GM12878 (cell line): Measurements from ENCODE around the gene UBAC2. TPM values are rescaled to one million over a fixed set of nuclear protein-coding genes. Genes with fewer than 3 reads are reported as not detected.

Experiments used
- ATAC-seq: fragments of 200-7000 bp; cut with Tn5 transposase; 3 replicates; pipeline ENCODE4 v1.9.1; 2020; ENCODE audit warnings: mild to moderate bottlenecking, moderate library complexity
- BruUV-seq: library from RNA; stranded (reverse); fragments of 400-500 nt; replicated peaks from 2 replicates; lab custom pipeline; 2021; lab: Mats Ljungman, UMichigan
- CTCF ChIA-PET: fragments of 300-600 bp; sonication (Branson Sonifier 250); formaldehyde crosslinking; extraction: SDS; loops from one replicate; lab custom pipeline; 2021; ENCODE audit warnings: inconsistent platforms; lab: Yijun Ruan, JAX
- POLR2A ChIA-PET: fragments of 350-600 bp; formaldehyde crosslinking; extraction: SDS; loops from one replicate; lab custom pipeline; 2021; ENCODE audit warnings: inconsistent platforms; lab: Charles Lee
- RAD21 ChIA-PET: fragments of 300-600 bp; sonication (Branson Sonifier 250); formaldehyde crosslinking; loops from one replicate; lab custom pipeline; 2023; ENCODE audit warnings: antibody characterized with exemption; ENCODE audit not compliant: unreplicated experiment; lab: Charles Lee
- SMC1A ChIA-PET: fragments of 300-600 bp; sonication (Branson Sonifier 250); formaldehyde crosslinking; loops from one replicate; lab custom pipeline; 2023; ENCODE audit not compliant: unreplicated experiment, uncharacterized antibody; lab: Charles Lee
- DNase-seq: peaks from one replicate; pipeline ENCODE4 v3.0.0-alpha.2; 2011; ENCODE audit warnings: low read depth, low spot score
- FAIRE-seq: peaks from 3 replicates; lab custom pipeline; 2011; peaks lifted over from hg19 to GRCh38; lab: Jason Lieb, UNC
- H2AFZ ChIP-seq: 2 replicates; pipeline ENCODE4 v1.6.0; 2011; ENCODE audit warnings: low read depth, low read length, control low read depth; ENCODE audit not compliant: control insufficient read depth
- H3K27ac ChIP-seq: 2 replicates; pipeline ENCODE4 v1.5.1; 2011; ENCODE audit warnings: control low read depth; ENCODE audit not compliant: control insufficient read depth, insufficient read depth
- H3K27me3 ChIP-seq, 2 experiments: replicated peaks in 1 of 2; 2 replicates each; pipeline versions ENCODE4 v1.6.0 to v1.6.1; 2011; ENCODE audit warnings: low read length in 1 of 2; ENCODE audit not compliant: control insufficient read depth in 2 of 2, insufficient read depth in 2 of 2
- H3K36me3 ChIP-seq, 2 experiments: 2 replicates each; pipeline ENCODE4 v1.5.1; 2011; ENCODE audit warnings: low read length in 1 of 2; ENCODE audit not compliant: control insufficient read depth in 2 of 2, insufficient read depth in 2 of 2
- H3K4me1 ChIP-seq: 2 replicates; pipeline ENCODE4 v1.6.1; 2011; ENCODE audit warnings: mild to moderate bottlenecking, low read length, moderate library complexity, mixed read lengths; ENCODE audit not compliant: control insufficient read depth, insufficient read depth
- H3K4me2 ChIP-seq: 2 replicates; pipeline ENCODE4 v1.6.0; 2011; ENCODE audit warnings: control low read depth; ENCODE audit not compliant: control insufficient read depth, insufficient read depth
- H3K4me3 ChIP-seq: fragments of 200-600 bp; sonication (generic); 2 replicates; pipeline ENCODE4 v1.5.1; 2016
- H3K79me2 ChIP-seq: 2 replicates; pipeline ENCODE4 v1.6.0; 2011; ENCODE audit warnings: low read length; ENCODE audit not compliant: control insufficient read depth, insufficient read depth
- H3K9ac ChIP-seq: 2 replicates; pipeline ENCODE4 v1.8.0; 2011; ENCODE audit warnings: low read length, control low read depth, mixed read lengths; ENCODE audit not compliant: control insufficient read depth, insufficient read depth
- H3K9me3 ChIP-seq: replicated peaks from 3 replicates; pipeline ENCODE4 v1.5.1; 2011; ENCODE audit warnings: mild to moderate bottlenecking, low read length; ENCODE audit not compliant: control insufficient read depth, insufficient read depth
- H4K20me1 ChIP-seq: 2 replicates; pipeline ENCODE4 v1.6.0; 2011; ENCODE audit not compliant: control insufficient read depth, insufficient read depth
- ASH2L ChIP-seq: fragments of 300-600, 200-600 bp; sonication (generic); IDR thresholded peaks from 2 replicates; pipeline ENCODE4 v1.6.1; 2017; ENCODE audit warnings: low read depth, mild to moderate bottlenecking, borderline replicate concordance
- BMI1 ChIP-seq: fragments of 450-650 bp; IDR thresholded peaks from 2 replicates; pipeline ENCODE4 v1.6.1; 2016; ENCODE audit warnings: mild to moderate bottlenecking, moderate library complexity, borderline replicate concordance
- CHD1 ChIP-seq: IDR thresholded peaks from 2 replicates; pipeline ENCODE4 v1.6.1; 2012; ENCODE audit warnings: low read depth, low read length, improper control_type of control experiment
- HDGF ChIP-seq: fragments of 450-650 bp; IDR thresholded peaks from 2 replicates; pipeline ENCODE4 v1.6.1; 2016; ENCODE audit warnings: antibody characterized with exemption
- IKZF1 ChIP-seq: fragments of 450-650 bp; conservative IDR thresholded peaks from 2 replicates; pipeline ENCODE4 v1.6.1; 2017; ENCODE audit warnings: antibody characterized with exemption, mild to moderate bottlenecking
- IRF4 ChIP-seq: IDR thresholded peaks from 2 replicates; pipeline ENCODE4 v1.6.1; 2011; ENCODE audit warnings: low read depth, low read length
- MEF2B ChIP-seq: fragments of 450-650 bp; IDR thresholded peaks from 2 replicates; pipeline ENCODE4 v1.6.1; 2018; ENCODE audit warnings: mild to moderate bottlenecking, moderate library complexity; ENCODE audit not compliant: partially characterized antibody, poor library complexity, severe bottlenecking
- MTA2 ChIP-seq: fragments of 450-650 bp; IDR thresholded peaks from 2 replicates; pipeline ENCODE4 v1.6.1; 2016; ENCODE audit warnings: low read depth, mild to moderate bottlenecking, moderate library complexity
- MYB ChIP-seq: fragments of 150-350 bp; IDR thresholded peaks from 2 replicates; pipeline ENCODE4 v1.6.1; 2014; ENCODE audit warnings: mild to moderate bottlenecking, low read depth, low read length, borderline replicate concordance
- RCOR1 ChIP-seq: conservative IDR thresholded peaks from 2 replicates; pipeline ENCODE4 v1.6.1; 2012; ENCODE audit warnings: low read depth, low read length, improper control_type of control experiment
- RFX5 ChIP-seq: IDR thresholded peaks from 2 replicates; pipeline ENCODE4 v1.6.1; 2011; ENCODE audit warnings: low read depth, low read length, improper control_type of control experiment
- SIN3A ChIP-seq: IDR thresholded peaks from 2 replicates; pipeline ENCODE4 v1.6.1; 2012; ENCODE audit warnings: low read depth, low read length, improper control_type of control experiment
- SIX5 ChIP-seq: IDR thresholded peaks from 2 replicates; pipeline ENCODE4 v1.6.1; 2011; ENCODE audit warnings: mild to moderate bottlenecking, low read depth, low read length, moderate library complexity; ENCODE audit not compliant: severe bottlenecking
- ZNF207 ChIP-seq: fragments of 450-650 bp; IDR thresholded peaks from 2 replicates; pipeline ENCODE4 v1.6.1; 2014; ENCODE audit warnings: antibody characterized with exemption, mild to moderate bottlenecking, borderline replicate concordance
- ZSCAN29 ChIP-seq: fragments of 450-650 bp; IDR thresholded peaks from 2 replicates; pipeline ENCODE4 v1.6.1; 2017; ENCODE audit warnings: mild to moderate bottlenecking, moderate library complexity
- in situ Hi-C: fragments of 300-500 bp; cut with MboI; formaldehyde crosslinking; loops from 9 replicates; pipeline ENCODE4 v1.14.3; 2018; ENCODE audit warnings: mixed read lengths
- intact Hi-C: fragments of 100-400 bp; cut with micrococcal nuclease; formaldehyde crosslinking; loops from one replicate; pipeline ENCODE4 v1.14.2; 2022; ENCODE audit not compliant: unreplicated experiment
- polyA plus RNA-seq, 11 experiments: library from polyadenylated mRNA; depleted of rRNA in 4 of 11; unstranded in 6 of 11; stranded (reverse) in 5 of 11; fragments of >200 nt; fragmentation: Nextera tagmentation in 4 of 11; fragmentation: Illumina TruSeq in 1 of 11; extraction: Ambion mirVana in 4 of 11; extraction: Trizol in 1 of 11; gene quantifications; 1 replicate in 1 of 11; 2 replicates in 10 of 11; pipeline versions ENCODE4 v1.2.1 to v1.2.3, GENCODE V29; 2011 to 2016; ENCODE audit warnings: inconsistent platforms in 2 of 11, missing spikeins in 2 of 11, low read depth in 1 of 11
- total RNA-seq, 4 experiments: library from RNA; depleted of rRNA in 3 of 4; stranded (reverse); fragments of >200 nt in 3 of 4; fragmentation: Illumina TruSeq in 1 of 4; extraction: Trizol in 1 of 4; gene quantifications; 2 replicates each; pipeline versions ENCODE4 v1.2.1 to v1.2.3, GENCODE V29; 2013 to 2021
- TF ChIP-seq, protein P1 (sequence below): fragments of 450-650 bp; formaldehyde crosslinking; IDR thresholded peaks from 2 replicates; pipeline ENCODE4 v1.4.0; 2022; ENCODE audit warnings: mild to moderate bottlenecking, moderate library complexity
- TF ChIP-seq, protein P2 (sequence below): fragments of 450-650 bp; IDR thresholded peaks from 2 replicates; pipeline ENCODE4 v1.6.1; 2017; ENCODE audit warnings: mild to moderate bottlenecking, moderate library complexity

The UBAC2 gene
- total and polyA plus RNA-seq, 10 of the 15 experiments (the other 5 are each of a cell fraction or from before 2014, with no cell fraction given) = 3.0 to 54.6 (median 17.4) TPM

DNA sequence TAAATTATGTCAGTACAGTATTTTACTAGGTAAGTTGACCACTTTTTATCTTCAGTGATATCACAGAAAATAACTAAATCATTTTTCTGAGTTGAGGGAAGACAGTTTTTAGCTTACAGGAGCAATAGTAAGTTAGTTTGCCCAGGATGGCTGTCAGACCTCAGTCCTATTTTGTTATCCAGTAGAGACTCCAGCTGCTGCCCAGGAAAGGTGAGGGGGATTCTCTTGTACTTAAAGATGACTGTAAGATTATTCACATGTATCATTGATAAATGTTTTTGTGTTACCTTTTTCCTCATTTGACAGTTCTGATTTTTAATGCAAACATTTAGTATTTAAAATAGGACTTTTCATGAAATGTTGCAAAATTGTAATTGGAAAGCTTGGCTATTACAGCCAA is 121.1 kb downstream of the UBAC2 start:
- 0 out of 2 replicates have a peak overlapping the region, but pooled peaks have one; percentile 14 for H3K4me3 ChIP-seq
- ChIA-PET CTCF (interaction anchor here (0.7 to 2.4 kb wide), 15 partner anchors 9 to 185 kb away, joined by 3 to 14 read pairs (median 4); no protein-coding TSS in a partner anchor), SMC1A (interaction anchor here (0.7 to 5.8 kb wide), 21 partner anchors 8 to 115 kb away, joined by 3 to 84 read pairs (median 8); partner anchors contain the start of gene GPR183), POLR2A (interaction anchor here (0.9 to 4.7 kb wide), 10 partner anchors 9 to 51 kb away, joined by 3 to 29 read pairs (median 5); partner anchors contain the start of gene GPR183), RAD21 (interaction anchor here (0.8 to 5.4 kb wide), 24 partner anchors 10 to 115 kb away, joined by 3 to 56 read pairs (median 6); partner anchors contain the start of gene GPR183)
- FAIRE-seq = no peak
- no peak overlapping the region for H3K9ac ChIP-seq
- in situ Hi-C loops (no loop called here), intact Hi-C loops (loop anchor here (1.0 kb wide), 3 partner anchors 14 to 66 kb away; partner anchors contain the start of gene GPR183)
- no peaks in the 10 kb centered on the region for H4K20me1 ChIP-seq
- DNase-seq = no peak
- BruUV-seq = no TSS peak
- H2AFZ ChIP-seq = no peak overlapping the region
- H3K36me3 ChIP-seq = no peaks in the 10 kb centered on the region; a peak in 1 of 4 replicates
- peaks cover 50% of the 10 kb centered on the region for H3K4me1 ChIP-seq
- TF ChIP-seq RCOR1 (no peak), MYB (no peak), ZSCAN29 (no peak), HDGF (no peak), SIX5 (no peak), MTA2 (no peak), MEF2B (no peak), IKZF1 (no peak), ASH2L (no peak), SIN3A (no peak), IRF4 (no peak), CHD1 (no peak), RFX5 (no peak), ZNF207 (no peak), BMI1 (no peak)
- TF ChIP-seq, protein P1, sequence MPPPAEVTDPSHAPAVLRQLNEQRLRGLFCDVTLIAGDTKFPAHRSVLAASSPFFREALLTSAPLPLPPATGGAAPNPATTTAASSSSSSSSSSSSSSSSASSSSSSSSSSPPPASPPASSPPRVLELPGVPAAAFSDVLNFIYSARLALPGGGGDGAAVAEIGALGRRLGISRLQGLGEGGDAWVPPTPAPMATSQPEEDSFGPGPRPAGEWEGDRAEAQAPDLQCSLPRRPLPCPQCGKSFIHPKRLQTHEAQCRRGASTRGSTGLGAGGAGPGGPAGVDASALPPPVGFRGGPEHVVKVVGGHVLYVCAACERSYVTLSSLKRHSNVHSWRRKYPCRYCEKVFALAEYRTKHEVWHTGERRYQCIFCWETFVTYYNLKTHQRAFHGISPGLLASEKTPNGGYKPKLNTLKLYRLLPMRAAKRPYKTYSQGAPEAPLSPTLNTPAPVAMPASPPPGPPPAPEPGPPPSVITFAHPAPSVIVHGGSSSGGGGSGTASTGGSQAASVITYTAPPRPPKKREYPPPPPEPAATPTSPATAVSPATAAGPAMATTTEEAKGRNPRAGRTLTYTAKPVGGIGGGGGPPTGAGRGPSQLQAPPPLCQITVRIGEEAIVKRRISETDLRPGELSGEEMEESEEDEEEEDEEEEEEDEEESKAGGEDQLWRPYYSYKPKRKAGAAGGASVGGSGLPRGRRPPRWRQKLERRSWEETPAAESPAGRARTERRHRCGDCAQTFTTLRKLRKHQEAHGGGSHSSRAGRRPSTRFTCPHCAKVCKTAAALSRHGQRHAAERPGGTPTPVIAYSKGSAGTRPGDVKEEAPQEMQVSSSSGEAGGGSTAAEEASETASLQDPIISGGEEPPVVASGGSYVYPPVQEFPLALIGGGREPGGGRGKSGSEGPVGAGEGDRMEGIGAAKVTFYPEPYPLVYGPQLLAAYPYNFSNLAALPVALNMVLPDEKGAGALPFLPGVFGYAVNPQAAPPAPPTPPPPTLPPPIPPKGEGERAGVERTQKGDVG (CRISPR knock-in tag) = no peak
- TF ChIP-seq, protein P2, sequence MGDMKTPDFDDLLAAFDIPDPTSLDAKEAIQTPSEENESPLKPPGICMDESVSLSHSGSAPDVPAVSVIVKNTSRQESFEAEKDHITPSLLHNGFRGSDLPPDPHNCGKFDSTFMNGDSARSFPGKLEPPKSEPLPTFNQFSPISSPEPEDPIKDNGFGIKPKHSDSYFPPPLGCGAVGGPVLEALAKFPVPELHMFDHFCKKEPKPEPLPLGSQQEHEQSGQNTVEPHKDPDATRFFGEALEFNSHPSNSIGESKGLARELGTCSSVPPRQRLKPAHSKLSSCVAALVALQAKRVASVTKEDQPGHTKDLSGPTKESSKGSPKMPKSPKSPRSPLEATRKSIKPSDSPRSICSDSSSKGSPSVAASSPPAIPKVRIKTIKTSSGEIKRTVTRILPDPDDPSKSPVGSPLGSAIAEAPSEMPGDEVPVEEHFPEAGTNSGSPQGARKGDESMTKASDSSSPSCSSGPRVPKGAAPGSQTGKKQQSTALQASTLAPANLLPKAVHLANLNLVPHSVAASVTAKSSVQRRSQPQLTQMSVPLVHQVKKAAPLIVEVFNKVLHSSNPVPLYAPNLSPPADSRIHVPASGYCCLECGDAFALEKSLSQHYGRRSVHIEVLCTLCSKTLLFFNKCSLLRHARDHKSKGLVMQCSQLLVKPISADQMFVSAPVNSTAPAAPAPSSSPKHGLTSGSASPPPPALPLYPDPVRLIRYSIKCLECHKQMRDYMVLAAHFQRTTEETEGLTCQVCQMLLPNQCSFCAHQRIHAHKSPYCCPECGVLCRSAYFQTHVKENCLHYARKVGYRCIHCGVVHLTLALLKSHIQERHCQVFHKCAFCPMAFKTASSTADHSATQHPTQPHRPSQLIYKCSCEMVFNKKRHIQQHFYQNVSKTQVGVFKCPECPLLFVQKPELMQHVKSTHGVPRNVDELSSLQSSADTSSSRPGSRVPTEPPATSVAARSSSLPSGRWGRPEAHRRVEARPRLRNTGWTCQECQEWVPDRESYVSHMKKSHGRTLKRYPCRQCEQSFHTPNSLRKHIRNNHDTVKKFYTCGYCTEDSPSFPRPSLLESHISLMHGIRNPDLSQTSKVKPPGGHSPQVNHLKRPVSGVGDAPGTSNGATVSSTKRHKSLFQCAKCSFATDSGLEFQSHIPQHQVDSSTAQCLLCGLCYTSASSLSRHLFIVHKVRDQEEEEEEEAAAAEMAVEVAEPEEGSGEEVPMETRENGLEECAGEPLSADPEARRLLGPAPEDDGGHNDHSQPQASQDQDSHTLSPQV = no peak
- no peaks in the 10 kb centered on the region for H3K9me3 ChIP-seq
- H3K79me2 ChIP-seq = peaks cover 6% of the 10 kb centered on the region
- no peak for ATAC-seq
- H3K4me2 ChIP-seq = peak overlapping the region; percentile 56; the same call in 1 of the 2 replicates
- peak overlapping the region; percentile 85 for H3K27ac ChIP-seq
- no peaks in the 10 kb centered on the region for H3K27me3 ChIP-seq
